HepG2 (cell line): ENCODE results near the gene ANKHD1. TPM values are rescaled to one million over a fixed set of nuclear protein-coding genes. Genes with fewer than 3 reads are reported as not detected.

Source experiments
- CC2D1A ChIP-seq: sonication (generic); formaldehyde crosslinking; IDR thresholded peaks from 2 replicates; pipeline ENCODE4 v1.8.1; 2023; ENCODE audit warnings: mild to moderate bottlenecking, missing genetic modification reagents
- CEBPB ChIP-seq: IDR thresholded peaks from 2 replicates; pipeline ENCODE4 v1.6.1; 2011; ENCODE audit warnings: low read depth, low read length, improper control_type of control experiment, borderline replicate concordance
- HHEX ChIP-seq: IDR thresholded peaks from 2 replicates; pipeline ENCODE4 v1.6.1; 2016; ENCODE audit warnings: control low read depth
- HNRNPUL1 ChIP-seq: fragments of 200-400 bp; formaldehyde crosslinking; IDR thresholded peaks from 2 replicates; pipeline ENCODE4 v1.6.1; 2017; ENCODE audit warnings: low read depth, mild to moderate bottlenecking, low read length, moderate library complexity
- MAF1 ChIP-seq: sonication (generic); formaldehyde crosslinking; IDR thresholded peaks from 2 replicates; pipeline ENCODE4 v1.5.0; 2020; ENCODE audit warnings: missing genetic modification reagents, borderline replicate concordance
- MXD4 ChIP-seq: IDR thresholded peaks from 2 replicates; pipeline ENCODE4 v1.6.1; 2016; ENCODE audit warnings: mild to moderate bottlenecking, missing biosample characterization, missing genetic modification reagents
- NFE2L2 ChIP-seq: fragments of 150-350 bp; IDR thresholded peaks from 2 replicates; pipeline ENCODE4 v1.6.1; 2014; ENCODE audit warnings: low read length
- NRL ChIP-seq: sonication (generic); formaldehyde crosslinking; IDR thresholded peaks from 2 replicates; pipeline ENCODE4 v1.5.0; 2020; ENCODE audit warnings: missing genetic modification reagents, mild to moderate bottlenecking, moderate library complexity, borderline replicate concordance
- RFX1 ChIP-seq: fragments of 450-650 bp; IDR thresholded peaks from 2 replicates; pipeline ENCODE4 v1.6.1; 2017
- XBP1 ChIP-seq: sonication (generic); formaldehyde crosslinking; IDR thresholded peaks from 2 replicates; pipeline ENCODE4 v1.5.0; 2020; ENCODE audit warnings: missing genetic modification reagents
- ZKSCAN1 ChIP-seq: fragments of 150-350 bp; IDR thresholded peaks from 2 replicates; pipeline ENCODE4 v1.6.1; 2014; ENCODE audit warnings: low read length
- ZKSCAN5 ChIP-seq: sonication (generic); formaldehyde crosslinking; IDR thresholded peaks from 2 replicates; pipeline ENCODE4 v1.5.1; 2020; ENCODE audit warnings: mild to moderate bottlenecking, missing genetic modification reagents
- ZNF232 ChIP-seq: sonication (generic); formaldehyde crosslinking; IDR thresholded peaks from 2 replicates; pipeline ENCODE4 v1.4.0; 2020; ENCODE audit warnings: missing genetic modification reagents, borderline replicate concordance
- ZNF335 ChIP-seq: sonication (generic); formaldehyde crosslinking; IDR thresholded peaks from 2 replicates; pipeline ENCODE4 v1.4.0; 2020; ENCODE audit warnings: missing genetic modification reagents
- ZNF460 ChIP-seq: sonication (generic); formaldehyde crosslinking; IDR thresholded peaks from 2 replicates; pipeline ENCODE4 v1.5.1; 2020; ENCODE audit warnings: missing genetic modification reagents, mild to moderate bottlenecking, borderline replicate concordance
- ZNF780A ChIP-seq: sonication (generic); formaldehyde crosslinking; IDR thresholded peaks from 2 replicates; pipeline ENCODE4 v1.8.0; 2022; ENCODE audit warnings: mild to moderate bottlenecking, missing genetic modification reagents, moderate library complexity
- ZNF790 ChIP-seq: sonication (generic); formaldehyde crosslinking; IDR thresholded peaks from 2 replicates; pipeline ENCODE4 v1.8.0; 2022; ENCODE audit warnings: missing genetic modification reagents, mild to moderate bottlenecking, borderline replicate concordance
- polyA plus RNA-seq, 8 experiments: library from polyadenylated mRNA; depleted of rRNA in 3 of 8; stranded (reverse) in 7 of 8; unstranded in 1 of 8; fragments of >200 nt; fragmentation: Illumina TruSeq in 4 of 8; extraction: Trizol in 4 of 8; gene quantifications; 2 replicates each; pipeline versions ENCODE4 v1.2.1 to v1.2.3, GENCODE V29; 2011 to 2016; ENCODE audit warnings: low read depth in 4 of 8, missing spikeins in 1 of 8, mixed read lengths in 1 of 8; ENCODE audit not compliant: insufficient read depth in 1 of 8
- total RNA-seq, 5 experiments: library from RNA; depleted of rRNA; stranded (reverse); fragments of >200 nt; fragmentation: Illumina TruSeq; extraction: Trizol; gene quantifications; 2 replicates each; pipeline ENCODE4 v1.2.3, GENCODE V29; 2016; ENCODE audit warnings: low read depth in 1 of 5
- TF ChIP-seq, protein P1 (sequence below): IDR thresholded peaks from 2 replicates; pipeline ENCODE4 v1.6.1; 2018; ENCODE audit warnings: missing genetic modification reagents
- TF ChIP-seq, protein P2 (sequence below): sonication (generic); formaldehyde crosslinking; IDR thresholded peaks from 2 replicates; pipeline ENCODE4 v1.5.0; 2020; ENCODE audit warnings: missing genetic modification reagents
- TF ChIP-seq, protein P3 (sequence below): sonication (generic); formaldehyde crosslinking; IDR thresholded peaks from 2 replicates; pipeline ENCODE4 v1.4.0; 2020; ENCODE audit warnings: mild to moderate bottlenecking, missing genetic modification reagents
- TF ChIP-seq, protein P4 (sequence below): sonication (generic); formaldehyde crosslinking; IDR thresholded peaks from 2 replicates; pipeline ENCODE4 v1.4.0; 2020; ENCODE audit warnings: low read depth, mild to moderate bottlenecking, missing genetic modification reagents
- TF ChIP-seq, protein P5 (sequence below): IDR thresholded peaks from 2 replicates; pipeline ENCODE4 v1.6.1; 2012; ENCODE audit warnings: inconsistent platforms
- TF ChIP-seq, protein P6 (sequence below): IDR thresholded peaks from 2 replicates; pipeline ENCODE4 v1.6.1; 2016; ENCODE audit warnings: low read depth, control low read depth
- TF ChIP-seq, protein P7 (sequence below): sonication (generic); formaldehyde crosslinking; conservative IDR thresholded peaks from 2 replicates; pipeline ENCODE4 v1.4.0; 2020; ENCODE audit warnings: missing genetic modification reagents

ANKHD1 gene
- total and polyA plus RNA-seq, 2 of the 13 experiments (the other 11 are each of a cell fraction or from before 2014, with no cell fraction given) = 69.9 to 82.0 TPM

DNA sequence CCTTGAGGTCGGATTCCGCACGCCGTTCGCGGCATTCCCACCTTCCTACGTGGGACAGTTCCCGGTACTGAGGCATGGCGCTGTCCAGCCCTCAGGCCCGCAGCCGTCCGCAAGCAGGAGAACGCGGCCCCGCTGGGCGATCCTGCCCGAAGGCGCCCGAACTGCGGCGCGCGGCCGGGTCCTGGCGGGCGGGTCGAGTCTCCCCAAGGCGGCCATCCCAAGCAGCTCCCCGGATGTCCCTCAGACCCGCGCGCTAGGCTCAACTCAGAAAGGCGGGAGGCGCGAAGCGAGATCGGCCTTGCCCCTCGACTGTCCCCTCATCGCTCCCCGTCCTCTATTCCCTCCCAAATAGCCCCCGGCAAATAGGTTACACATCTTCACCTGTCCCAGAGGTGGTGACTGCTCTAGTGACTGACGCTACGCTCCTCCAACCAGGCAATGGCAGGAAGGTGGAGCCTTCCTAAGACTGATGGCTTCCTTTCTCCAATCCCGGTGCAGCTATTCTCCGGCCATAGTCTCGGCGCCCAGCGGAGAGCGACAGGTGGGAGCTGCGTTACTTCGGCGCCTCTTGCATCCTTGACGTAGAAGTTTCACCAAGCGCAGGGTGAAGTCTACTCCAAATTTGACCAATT, 787 bp upstream of the ANKHD1 start (continued):
- TF ChIP-seq, protein P1, sequence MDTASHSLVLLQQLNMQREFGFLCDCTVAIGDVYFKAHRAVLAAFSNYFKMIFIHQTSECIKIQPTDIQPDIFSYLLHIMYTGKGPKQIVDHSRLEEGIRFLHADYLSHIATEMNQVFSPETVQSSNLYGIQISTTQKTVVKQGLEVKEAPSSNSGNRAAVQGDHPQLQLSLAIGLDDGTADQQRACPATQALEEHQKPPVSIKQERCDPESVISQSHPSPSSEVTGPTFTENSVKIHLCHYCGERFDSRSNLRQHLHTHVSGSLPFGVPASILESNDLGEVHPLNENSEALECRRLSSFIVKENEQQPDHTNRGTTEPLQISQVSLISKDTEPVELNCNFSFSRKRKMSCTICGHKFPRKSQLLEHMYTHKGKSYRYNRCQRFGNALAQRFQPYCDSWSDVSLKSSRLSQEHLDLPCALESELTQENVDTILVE (CRISPR knock-in tag) = no peak; the same call in 1 of the 2 replicates
- TF ChIP-seq ZKSCAN1 (no peak), MAF1 (CRISPR knock-in tag) (0 out of 2 replicates have a peak, but pooled peaks have one; percentile 87), XBP1 (CRISPR knock-in tag) (peak; percentile 43; the same call in 1 of the 2 replicates), HHEX (CRISPR knock-in tag) (no peak), ZNF790 (CRISPR knock-in tag) (no peak; the same call in 1 of the 2 replicates), ZKSCAN5 (0 out of 2 replicates have a peak, but pooled peaks have one; percentile 33), NRL (CRISPR knock-in tag) (peak; percentile 93; the same call in 1 of the 2 replicates), NFE2L2 (no peak), RFX1 (no peak), CC2D1A (CRISPR knock-in tag) (no peak), ZNF460 (CRISPR knock-in tag) (no peak), ZNF335 (CRISPR knock-in tag) (peak; percentile 62; the same call in 1 of the 2 replicates), CEBPB (no peak), ZNF232 (peak; percentile 96), HNRNPUL1 (no peak), ZNF780A (CRISPR knock-in tag) (peak; percentile 80), MXD4 (peak; percentile 91)
- TF ChIP-seq, protein P2, sequence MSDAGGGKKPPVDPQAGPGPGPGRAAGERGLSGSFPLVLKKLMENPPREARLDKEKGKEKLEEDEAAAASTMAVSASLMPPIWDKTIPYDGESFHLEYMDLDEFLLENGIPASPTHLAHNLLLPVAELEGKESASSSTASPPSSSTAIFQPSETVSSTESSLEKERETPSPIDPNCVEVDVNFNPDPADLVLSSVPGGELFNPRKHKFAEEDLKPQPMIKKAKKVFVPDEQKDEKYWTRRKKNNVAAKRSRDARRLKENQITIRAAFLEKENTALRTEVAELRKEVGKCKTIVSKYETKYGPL (CRISPR knock-in tag) = 0 out of 2 replicates have a peak, but pooled peaks have one; percentile 61
- TF ChIP-seq, protein P3, sequence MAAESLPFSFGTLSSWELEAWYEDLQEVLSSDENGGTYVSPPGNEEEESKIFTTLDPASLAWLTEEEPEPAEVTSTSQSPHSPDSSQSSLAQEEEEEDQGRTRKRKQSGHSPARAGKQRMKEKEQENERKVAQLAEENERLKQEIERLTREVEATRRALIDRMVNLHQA (CRISPR knock-in tag) = no peak
- TF ChIP-seq, protein P4, sequence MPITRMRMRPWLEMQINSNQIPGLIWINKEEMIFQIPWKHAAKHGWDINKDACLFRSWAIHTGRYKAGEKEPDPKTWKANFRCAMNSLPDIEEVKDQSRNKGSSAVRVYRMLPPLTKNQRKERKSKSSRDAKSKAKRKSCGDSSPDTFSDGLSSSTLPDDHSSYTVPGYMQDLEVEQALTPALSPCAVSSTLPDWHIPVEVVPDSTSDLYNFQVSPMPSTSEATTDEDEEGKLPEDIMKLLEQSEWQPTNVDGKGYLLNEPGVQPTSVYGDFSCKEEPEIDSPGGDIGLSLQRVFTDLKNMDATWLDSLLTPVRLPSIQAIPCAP (CRISPR knock-in tag) = no peak
- TF ChIP-seq, protein P5, sequence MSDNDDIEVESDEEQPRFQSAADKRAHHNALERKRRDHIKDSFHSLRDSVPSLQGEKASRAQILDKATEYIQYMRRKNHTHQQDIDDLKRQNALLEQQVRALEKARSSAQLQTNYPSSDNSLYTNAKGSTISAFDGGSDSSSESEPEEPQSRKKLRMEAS = peak; percentile 88
- TF ChIP-seq, protein P6, sequence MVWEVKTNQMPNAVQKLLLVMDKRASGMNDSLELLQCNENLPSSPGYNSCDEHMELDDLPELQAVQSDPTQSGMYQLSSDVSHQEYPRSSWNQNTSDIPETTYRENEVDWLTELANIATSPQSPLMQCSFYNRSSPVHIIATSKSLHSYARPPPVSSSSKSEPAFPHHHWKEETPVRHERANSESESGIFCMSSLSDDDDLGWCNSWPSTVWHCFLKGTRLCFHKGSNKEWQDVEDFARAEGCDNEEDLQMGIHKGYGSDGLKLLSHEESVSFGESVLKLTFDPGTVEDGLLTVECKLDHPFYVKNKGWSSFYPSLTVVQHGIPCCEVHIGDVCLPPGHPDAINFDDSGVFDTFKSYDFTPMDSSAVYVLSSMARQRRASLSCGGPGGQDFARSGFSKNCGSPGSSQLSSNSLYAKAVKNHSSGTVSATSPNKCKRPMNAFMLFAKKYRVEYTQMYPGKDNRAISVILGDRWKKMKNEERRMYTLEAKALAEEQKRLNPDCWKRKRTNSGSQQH = peak; percentile 95; the same call in 1 of the 2 replicates
- TF ChIP-seq, protein P7, sequence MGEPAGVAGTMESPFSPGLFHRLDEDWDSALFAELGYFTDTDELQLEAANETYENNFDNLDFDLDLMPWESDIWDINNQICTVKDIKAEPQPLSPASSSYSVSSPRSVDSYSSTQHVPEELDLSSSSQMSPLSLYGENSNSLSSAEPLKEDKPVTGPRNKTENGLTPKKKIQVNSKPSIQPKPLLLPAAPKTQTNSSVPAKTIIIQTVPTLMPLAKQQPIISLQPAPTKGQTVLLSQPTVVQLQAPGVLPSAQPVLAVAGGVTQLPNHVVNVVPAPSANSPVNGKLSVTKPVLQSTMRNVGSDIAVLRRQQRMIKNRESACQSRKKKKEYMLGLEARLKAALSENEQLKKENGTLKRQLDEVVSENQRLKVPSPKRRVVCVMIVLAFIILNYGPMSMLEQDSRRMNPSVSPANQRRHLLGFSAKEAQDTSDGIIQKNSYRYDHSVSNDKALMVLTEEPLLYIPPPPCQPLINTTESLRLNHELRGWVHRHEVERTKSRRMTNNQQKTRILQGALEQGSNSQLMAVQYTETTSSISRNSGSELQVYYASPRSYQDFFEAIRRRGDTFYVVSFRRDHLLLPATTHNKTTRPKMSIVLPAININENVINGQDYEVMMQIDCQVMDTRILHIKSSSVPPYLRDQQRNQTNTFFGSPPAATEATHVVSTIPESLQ (CRISPR knock-in tag) = no peak
